Measurements from ENCODE around the gene PIK3CD. TPM values are rescaled to one million over a fixed set of nuclear protein-coding genes. Genes with fewer than 3 reads are reported as not detected.
A peak's percentile ranks its signal among the peaks of the same experiment; 100 is the strongest.

The PIK3CD gene
- total RNA-seq: 28.3 TPM
- long read RNA-seq, full-length matches to known transcripts: 2 of 24 reads
- long read RNA-seq, partial matches to known transcripts: 15 of 24 reads
- long read RNA-seq, other reads (novel, unspliced or antisense): 7 of 24 reads

DNA sequence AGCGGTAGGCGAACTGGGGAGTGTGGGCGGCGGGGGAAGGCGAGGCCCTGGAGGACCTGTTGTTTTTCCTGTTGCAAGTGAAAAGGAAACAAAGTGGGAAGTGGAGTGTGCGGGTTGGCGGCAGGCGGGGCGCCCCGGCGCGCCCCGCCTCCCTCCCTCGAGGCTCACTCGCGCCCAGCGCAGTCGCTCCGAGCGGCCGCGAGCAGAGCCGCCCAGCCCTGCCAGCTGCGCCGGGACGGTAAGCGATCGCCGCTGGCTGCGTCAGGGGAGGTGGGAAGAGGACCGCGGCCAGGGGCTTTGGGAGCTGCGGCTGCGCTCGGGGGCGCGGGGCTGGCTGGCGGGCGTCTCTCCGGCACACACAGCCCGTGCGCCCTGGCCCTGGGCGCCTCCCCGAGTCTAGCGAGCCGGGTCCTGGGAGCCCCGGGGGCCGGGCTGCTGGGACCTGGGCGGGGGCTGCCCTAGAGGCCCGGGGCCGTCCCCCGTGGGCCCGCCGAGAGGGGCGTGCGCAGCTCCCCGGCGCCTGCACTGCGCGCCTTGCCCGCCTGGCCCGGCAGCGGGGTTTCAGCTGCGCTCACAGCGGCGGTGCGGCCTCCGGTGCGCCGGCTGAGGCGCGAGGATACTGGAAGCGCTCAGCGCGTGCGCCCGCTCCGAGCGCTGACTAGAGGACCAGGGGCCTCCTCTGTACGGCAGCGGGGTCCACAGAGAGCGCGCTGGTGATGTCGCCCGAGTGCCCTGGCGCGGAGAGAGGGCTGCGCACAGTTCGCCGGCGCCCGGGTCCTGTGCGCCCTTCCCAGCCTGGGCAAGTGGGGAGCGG, at the start of gene PIK3CD:
TSS of gene PIK3CD (plus strand) at position 167 of the 814 bp plus-strand sequence. CDS start 58,725 bp downstream, outside the sequence.
- peak; percentile 66 for DNase-seq
- no peaks in the 10 kb centered on the region for H3K9me3 ChIP-seq
- peak within 1 kb of the TSS; percentile 80 for H3K27ac ChIP-seq
- peak within 1 kb of the TSS; percentile 64 for H3K4me3 ChIP-seq
- ATAC-seq: peak; percentile 67 to 75
- TF ChIP-seq, protein P1, sequence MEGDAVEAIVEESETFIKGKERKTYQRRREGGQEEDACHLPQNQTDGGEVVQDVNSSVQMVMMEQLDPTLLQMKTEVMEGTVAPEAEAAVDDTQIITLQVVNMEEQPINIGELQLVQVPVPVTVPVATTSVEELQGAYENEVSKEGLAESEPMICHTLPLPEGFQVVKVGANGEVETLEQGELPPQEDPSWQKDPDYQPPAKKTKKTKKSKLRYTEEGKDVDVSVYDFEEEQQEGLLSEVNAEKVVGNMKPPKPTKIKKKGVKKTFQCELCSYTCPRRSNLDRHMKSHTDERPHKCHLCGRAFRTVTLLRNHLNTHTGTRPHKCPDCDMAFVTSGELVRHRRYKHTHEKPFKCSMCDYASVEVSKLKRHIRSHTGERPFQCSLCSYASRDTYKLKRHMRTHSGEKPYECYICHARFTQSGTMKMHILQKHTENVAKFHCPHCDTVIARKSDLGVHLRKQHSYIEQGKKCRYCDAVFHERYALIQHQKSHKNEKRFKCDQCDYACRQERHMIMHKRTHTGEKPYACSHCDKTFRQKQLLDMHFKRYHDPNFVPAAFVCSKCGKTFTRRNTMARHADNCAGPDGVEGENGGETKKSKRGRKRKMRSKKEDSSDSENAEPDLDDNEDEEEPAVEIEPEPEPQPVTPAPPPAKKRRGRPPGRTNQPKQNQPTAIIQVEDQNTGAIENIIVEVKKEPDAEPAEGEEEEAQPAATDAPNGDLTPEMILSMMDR (IDR thresholded peaks at IDR 0.05): no peak
- intact Hi-C loops (cut with DNase I): no loop called here
- peaks cover 17% of the 10 kb centered on the region for H3K27me3 ChIP-seq (ENCODE audit: low read depth)
- H3K4me1 ChIP-seq: peaks cover 17% of the 10 kb centered on the region
- H3K36me3 ChIP-seq: no peaks in the 10 kb centered on the region

DNA sequence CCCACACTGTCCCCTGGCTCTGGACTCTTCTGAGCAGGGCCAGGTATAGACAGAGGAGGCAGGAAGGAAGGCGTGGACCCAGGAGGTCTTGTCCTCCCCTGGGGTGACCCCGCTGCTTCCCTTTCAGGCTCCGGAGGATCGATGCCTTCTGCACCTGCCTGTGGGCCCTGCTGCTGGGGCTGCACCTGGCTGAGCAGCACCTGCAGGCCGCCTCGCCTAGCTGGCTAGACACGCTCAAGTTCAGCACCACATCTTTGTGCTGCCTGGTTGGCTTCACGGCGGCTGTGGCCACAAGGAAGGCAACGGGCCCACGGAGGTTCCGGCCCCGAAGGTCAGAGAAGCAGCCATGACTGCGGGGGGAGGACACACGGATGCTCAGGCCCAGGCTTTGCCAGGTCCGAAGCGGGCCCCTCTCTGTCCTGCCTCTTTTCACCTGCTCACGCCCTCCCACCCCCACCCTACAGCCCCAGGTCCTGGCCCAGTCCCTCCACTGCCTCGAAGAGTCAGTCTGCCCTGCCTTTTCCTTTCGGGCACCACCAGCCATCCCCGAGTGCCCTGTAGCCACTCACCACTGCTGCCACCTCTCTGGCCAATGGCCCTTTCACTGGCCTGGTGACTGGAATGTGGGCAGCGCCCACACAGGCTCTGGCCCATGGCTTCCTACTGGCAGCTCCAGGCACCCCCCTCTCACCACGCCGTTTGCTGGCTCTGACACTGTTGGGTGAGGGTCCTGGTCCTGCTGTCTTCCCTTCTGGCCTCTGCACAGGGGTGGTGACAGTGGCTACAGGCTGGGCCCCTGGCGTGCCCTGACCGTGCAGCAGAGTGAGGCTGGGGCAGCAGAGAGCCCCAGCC, 49.4 kb upstream of the PIK3CD start:
- DNase-seq: no peak
- Histone ChIP-seq H3K27me3 (ENCODE audit: low read depth) (no peaks in the 10 kb centered on the region), H3K4me3 (no peak overlapping the region), H3K36me3 (peaks cover 68% of the 10 kb centered on the region), H3K27ac (no peak overlapping the region), H3K9me3 (no peaks in the 10 kb centered on the region), H3K4me1 (no peaks in the 10 kb centered on the region)
- ATAC-seq: no peak
- TF ChIP-seq, protein P1 (IDR thresholded peaks at IDR 0.05): no peak
- intact Hi-C loops (cut with DNase I): no loop called here

DNA sequence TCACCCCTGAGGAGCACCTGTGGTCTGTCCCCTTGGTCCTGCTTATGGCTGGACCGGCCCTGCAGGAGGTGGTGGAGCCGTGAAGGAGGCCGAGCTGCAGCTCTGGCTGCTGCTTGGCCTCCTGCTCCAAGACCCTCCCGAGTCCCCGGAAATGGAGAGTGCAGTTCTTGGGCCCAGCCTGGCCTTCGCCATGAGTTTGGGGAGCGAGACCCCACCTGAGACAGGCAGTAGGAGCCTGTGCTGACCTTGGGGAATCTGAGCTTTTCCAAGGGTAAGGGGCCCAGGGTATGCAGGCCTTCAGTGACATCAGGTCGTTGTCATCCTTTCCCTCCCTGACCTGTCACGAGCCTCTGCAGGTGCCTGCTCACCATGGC, 48.8 kb upstream of the PIK3CD start:
- H3K4me1 ChIP-seq: no peaks in the 10 kb centered on the region
- intact Hi-C loops (cut with DNase I): no loop called here
- peaks cover 67% of the 10 kb centered on the region for H3K36me3 ChIP-seq
- H3K27ac ChIP-seq: no peak overlapping the region
- H3K4me3 ChIP-seq: no peak overlapping the region
- DNase-seq: no peak
- TF ChIP-seq, protein P1 (IDR thresholded peaks at IDR 0.05): no peak
- no peak for ATAC-seq
- H3K27me3 ChIP-seq (ENCODE audit: low read depth): no peaks in the 10 kb centered on the region
- no peaks in the 10 kb centered on the region for H3K9me3 ChIP-seq

DNA sequence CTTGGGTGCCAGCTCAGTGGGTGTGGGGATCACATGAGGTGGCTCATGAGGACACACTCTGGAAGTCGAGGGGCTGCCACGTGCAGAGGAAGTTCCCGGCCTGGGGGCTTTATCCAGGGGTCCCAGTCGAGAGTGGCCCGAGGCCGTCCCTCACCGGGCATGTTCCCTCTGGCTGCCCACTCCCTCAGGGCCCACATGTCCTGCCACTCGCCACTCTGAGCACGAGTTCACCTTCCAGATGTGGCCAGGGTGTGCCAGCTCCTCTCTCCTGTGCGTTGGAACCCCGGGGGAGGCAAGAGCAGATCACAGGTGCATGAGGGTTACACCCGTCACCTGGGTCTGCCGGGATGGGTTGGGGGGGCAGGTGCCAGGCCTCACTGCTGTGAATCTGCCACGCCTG, 48.2 kb upstream of the PIK3CD start:
- no peaks in the 10 kb centered on the region for H3K4me1 ChIP-seq
- intact Hi-C loops (cut with DNase I): no loop called here
- no peaks in the 10 kb centered on the region for H3K27me3 ChIP-seq (ENCODE audit: low read depth)
- DNase-seq (no peak), ATAC-seq (no peak)
- no peak overlapping the region for H3K4me3 ChIP-seq
- peaks cover 69% of the 10 kb centered on the region for H3K36me3 ChIP-seq
- no peak overlapping the region for H3K27ac ChIP-seq
- H3K9me3 ChIP-seq: no peaks in the 10 kb centered on the region
- TF ChIP-seq, protein P1 (IDR thresholded peaks at IDR 0.05): no peak

All from lower lobe of right lung (tissue), 2 donors.